ENCODE measurements around the gene MTG1.
"Not testable (repeated sequence)": the region's sequence is repeated elsewhere in the genome, so short reads cannot be mapped to it uniquely, and the experiment has no call there.

MTG1 gene

DNA sequence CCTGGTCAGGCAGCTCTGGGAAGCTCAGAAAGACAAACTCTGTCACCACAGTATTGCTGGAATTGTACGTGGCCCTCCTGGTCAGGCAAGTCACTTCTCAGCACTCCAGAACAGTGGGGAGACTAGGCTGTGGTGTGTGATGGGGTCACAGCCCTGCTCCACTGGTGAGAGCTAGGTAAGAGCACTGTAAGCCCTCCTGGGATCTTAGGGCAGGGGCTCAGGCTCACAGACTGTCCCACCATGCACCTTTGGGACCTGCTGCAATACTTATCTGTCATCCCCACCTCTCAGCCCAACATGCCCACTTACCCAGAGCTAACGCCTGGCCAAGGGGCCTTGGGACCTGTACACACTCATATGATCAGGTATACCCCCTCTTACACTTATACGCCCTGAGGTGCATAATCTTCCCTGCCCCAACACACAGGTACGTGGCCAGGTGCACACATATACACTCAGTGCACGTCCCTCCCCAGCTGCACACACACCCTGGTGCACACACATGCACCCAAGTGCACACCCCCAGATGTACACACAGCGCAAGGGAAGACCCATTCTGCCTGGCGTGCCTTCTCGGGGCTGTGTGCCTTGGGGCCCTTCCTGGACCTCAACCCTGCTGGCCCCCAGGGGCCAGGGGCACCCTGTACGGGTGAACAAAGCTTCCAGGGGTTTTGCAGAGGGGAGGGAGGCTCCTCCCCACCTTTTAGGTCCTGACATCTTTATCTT, 38.1 kb downstream of the MTG1 start:
- DNase-seq, result not testable (repeated sequence)

DNA sequence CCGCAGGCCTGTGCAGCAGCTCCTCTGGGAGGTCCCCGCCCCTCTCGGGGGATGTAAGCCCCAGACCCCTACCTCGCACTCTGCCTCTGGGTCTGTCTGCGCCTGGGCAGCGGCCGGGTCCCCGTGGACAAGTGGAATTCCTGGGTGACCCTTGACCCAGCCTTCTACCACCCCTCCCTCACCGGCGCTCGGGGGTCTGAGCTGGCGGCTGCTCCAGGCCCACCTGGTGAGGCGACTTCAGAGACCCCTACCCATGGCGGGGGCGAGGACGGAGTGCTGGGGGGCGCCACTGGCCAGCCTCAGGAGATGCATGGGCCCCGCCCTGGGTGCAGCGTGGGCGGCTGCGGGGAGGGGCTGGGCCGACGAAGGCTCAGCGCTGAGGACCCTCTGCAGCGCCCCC, 38.8 kb downstream of the MTG1 start:
- DNase-seq, result not testable (repeated sequence)

DNA sequence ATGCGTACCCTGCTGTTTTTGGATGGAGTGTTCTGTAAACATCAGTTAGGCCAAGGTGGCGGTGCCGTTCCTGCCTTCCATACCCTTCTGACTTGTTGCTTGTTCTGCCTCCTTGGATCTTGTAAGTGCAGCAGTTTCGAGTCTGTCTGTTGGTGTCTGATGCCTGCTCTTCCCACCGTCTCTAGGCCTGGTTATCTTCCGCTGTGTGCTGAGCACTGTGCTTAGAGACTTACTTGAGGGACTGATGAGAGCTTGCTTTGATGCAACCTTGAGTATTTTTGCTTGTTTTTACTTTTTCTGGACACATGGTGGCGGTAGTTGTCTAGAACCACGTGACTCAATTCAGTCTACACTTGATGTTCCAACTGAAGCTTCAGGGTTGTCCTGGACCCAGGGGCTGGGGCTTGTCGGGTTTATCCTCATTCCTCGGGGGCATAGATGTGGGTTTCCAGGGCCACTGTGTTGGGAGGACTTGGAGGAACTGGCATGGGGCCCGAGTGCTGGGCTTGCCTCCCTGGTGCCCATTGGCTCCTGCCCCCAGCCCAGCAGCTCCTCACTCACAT, 44.8 kb downstream of the MTG1 start:
- no peak for DNase-seq

DNA sequence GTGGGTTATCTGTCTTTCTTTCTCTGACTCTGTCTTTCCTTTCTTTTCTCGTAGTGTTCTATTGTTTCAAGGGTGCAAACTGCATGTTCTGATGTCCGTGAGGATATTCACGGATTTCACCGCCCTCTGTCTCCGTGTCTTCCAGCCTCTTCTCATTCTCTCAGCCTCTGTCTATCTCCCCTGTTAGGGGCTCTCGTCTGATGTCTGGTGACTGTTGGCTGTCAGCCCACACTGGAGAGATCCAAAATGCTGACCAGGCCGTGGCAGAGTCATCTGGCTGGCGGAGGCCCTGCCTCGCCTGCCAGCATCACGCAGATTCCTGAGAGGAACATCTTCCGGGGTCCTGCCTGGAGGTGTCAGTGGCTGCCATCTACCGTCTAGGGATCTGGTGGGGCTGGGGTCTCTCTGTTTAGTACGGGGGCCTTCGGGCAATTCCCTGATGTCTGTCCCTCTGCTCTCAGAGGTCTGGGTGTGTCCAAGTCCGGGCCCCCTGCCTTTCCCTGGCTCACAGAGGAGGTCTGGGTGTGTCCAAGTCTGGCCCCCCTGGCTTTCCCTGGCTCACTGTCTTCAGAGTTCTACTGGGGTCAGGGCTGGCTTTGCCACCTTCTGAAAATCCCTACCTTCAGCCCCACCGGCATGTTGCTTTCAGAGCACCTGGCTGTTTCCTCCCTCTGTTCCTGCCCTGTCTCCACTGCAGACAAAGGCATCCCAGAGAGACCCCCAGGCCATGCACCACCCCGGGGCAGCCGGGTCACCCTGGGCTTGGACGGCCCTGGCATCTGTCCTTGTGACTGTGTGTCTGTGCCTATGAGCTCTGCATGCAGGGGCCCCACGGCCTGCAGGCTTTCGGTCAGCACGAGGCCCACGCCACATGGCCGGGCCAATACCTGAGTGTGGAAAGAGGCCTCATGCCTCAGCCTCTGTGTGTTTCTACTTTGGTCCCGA, 45.8 kb downstream of the MTG1 start:
- no peak for DNase-seq

DNA sequence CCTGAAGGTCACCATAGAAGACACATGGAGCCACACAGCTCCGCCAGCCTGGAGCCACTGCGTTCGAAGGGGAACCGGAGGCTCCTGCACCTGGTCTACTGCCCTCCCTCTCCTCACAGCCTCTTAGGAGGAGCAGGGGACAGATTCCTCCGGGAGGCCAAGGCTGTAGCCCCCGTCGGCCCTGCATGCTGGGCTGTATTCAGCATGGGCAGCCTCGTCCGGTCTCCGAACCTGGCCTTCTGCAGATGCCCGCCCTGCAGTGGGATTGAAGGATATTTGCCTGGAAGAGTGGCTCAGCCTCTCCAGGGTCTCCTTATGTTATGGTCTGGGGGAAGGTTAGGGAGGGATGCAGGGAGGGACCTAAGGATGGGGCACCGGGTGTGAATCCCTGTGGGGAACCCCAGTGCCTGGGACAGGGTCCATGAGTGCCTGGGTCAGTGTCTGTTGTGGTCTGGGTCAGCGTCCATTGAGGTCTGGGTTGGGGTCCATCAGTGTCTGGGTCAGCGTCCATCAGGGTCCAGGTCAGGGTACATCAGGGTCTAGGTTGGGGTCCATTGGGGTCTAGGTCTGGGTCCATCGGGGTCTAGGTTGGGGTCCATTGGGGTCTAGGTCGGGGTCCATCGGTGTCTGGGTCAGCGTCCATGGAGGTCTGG, 46.8 kb downstream of the MTG1 start:
- no peak for DNase-seq

DNA sequence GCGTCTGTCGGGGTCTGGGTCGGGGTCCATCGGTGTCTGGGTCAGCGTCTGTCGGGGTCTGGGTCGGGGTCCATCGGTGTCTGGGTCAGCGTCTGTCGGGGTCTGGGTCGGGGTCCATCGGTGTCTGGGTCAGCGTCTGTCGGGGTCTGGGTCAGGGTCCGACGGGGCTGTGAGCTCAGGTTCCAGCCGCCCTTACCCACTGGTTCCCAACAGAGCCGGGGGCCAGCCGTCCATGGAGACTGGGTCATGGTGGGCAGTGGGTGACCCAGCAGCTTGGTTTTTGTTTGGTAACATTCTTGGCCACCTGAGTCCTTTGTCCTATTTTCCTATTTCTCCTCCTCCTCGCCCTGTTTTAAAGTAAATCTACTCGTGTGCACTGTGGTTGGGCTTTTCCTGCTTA, 47.4 kb downstream of the MTG1 start:
- not testable (repeated sequence) for DNase-seq

DNA sequence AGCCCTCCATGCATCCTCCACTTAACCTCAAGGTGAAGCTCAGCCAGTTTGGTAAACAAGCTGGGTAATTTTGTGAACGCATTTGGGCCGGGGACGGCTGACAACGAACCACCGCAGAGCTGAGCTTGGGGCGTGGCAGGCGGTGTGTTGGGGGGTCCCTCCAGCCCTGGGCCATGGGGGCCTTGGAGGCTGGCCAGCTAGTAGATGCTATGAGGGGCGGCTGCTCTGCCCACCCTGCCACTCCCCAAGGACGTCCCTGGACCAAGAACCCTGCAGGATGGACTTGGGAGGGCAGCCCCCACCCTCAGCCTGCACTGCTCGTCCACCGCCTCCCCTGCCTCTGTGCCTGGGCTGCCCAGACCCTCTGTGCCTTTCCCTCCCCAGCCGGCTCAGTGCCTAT, 47.8 kb downstream of the MTG1 start:
- DNase-seq, result no peak

DNA sequence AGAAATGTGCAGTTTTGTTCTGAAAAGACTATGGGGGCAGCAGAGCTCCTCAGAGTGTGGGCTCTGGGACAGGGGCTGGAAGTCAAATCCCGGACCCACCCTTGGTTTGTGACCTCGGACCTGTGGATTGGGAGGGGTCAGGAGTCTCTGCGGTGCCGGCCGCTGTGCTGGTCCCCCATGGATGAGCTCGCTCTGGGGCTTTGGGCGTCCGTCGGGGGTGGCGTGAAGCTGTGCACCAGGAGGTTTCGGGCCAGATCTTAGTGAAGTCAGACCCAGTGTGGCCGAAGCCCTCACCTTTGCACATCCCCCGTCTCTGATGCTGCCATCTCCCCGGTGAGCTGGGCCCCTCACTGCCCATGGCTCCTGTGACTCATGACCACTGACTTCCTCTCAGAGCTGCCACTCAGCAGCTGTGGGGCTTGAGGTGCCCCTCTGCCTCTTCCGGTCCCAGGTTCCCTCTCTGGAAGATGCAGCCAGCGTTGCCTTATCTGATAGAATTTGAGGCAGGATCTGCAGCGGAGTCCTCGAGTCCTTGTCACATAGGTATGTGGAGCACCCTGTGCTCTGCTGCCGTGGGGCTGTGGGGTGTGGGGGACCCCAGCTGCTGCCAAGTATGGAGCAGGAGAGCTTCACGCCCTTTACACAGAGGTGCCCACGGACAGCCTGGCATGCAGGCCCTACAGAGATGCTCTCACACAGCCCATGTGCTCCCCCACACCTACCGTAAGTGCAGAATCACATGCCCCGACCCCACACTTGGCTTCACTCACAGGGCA, 48.4 kb downstream of the MTG1 start:
- DNase-seq, result no peak

DNA sequence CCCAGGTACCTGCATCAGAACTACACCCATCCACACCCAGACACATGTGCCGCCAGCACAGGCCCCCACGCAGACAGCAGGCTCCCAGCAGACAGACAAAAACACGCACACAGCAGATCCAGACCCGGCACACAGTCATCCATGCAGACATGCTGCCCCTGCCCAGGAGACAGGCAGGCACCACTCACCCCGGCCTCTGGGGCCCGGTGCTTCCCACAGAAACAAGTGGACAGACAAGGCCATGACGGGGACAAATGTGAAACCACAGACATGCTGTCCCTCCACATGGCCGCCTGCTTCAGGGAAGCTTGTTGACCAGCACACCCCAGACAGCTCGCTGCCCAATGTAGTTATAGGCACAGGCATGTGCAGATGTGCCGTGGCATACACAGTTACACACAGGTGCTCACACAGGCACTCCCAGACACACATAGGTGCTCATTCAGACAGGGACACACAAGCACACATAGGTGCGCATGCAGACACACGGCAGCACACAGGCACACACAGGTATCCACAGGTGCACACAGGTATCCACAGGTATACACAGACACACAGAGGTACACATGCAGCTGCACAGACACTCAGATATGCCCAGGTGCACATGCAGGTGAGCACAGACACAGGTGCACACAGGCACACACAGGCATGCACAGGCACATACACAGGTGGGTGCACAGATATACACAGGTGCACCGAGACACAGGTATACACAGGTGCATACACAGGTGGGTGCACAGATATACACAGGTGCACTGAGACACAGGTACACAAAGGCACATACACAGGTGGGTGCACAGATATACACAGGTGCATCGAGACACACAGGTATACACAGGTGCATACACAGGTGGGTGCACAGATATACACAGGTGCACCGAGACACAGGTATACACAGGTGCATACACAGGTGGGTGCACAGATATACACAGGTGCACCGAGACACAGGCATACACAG, 49.3 kb downstream of the MTG1 start:
- no peak for DNase-seq

DNA sequence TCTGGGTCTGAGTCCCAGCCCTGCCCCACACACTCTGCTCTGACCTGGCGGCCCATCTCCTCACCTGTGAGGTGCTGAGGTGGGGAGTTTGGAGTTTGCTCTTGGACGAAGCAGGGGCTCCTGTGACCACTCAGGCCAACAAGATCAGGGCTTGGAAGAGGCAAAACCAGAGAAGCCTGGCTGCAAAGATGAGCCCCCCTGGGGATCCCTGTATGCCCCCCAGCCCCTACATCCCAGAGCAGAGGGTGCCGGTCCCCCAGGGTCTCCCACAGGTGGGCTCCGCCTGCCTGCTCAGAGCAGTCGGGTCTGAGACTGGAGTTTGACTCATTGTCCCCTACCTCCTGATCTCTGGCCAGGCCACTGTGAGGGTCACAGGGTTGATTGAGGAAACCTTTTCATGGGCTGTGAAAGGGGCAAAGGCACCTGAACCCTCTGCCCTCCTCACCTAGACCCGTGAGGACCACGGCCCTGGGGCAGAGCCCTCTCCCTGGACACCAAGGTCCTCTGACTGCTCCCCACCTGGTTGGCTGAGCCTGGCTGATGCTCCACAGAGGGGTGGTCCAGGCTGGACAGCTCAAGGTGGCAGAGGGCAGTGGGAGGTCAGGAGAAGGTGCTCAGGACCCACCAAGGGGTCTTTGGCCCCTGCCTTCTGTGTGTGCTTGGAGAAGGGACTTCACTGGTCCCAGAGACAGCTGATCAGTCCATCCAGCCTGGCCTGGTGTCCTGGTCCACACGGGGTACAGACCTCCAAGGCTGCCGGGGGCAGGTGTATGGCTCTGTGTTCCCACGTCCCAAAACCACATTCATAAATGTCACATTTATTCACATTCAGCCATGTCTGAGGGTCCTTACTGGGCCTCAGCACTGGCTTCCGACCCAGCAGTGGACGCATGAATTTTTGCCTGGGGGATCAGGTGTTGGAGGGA, 50.6 kb downstream of the MTG1 start:
- no peak for DNase-seq

DNA sequence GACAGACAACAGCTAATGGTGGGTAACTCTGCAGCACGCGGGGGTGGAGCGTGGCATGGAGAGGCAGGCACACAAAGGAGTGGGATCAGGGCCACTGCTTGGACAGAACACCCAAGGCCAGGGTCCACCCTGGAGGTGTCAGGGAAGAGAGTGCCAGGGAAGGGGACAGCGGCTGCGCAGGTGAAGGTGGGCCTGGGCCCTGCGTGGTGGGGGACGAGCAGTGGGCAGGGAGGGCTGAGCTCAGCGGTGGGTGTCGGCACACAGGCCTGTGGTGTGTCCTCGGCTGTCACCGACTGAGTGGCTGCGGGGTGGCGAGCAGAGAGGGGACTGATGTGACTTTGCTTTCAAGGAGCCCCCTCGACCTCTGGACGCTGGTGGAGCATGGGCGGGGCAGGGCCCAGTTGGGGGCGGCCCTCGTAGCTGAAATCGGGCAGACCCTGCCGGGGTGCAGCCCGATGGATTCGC, 51.3 kb downstream of the MTG1 start:
- no peak for DNase-seq

DNA sequence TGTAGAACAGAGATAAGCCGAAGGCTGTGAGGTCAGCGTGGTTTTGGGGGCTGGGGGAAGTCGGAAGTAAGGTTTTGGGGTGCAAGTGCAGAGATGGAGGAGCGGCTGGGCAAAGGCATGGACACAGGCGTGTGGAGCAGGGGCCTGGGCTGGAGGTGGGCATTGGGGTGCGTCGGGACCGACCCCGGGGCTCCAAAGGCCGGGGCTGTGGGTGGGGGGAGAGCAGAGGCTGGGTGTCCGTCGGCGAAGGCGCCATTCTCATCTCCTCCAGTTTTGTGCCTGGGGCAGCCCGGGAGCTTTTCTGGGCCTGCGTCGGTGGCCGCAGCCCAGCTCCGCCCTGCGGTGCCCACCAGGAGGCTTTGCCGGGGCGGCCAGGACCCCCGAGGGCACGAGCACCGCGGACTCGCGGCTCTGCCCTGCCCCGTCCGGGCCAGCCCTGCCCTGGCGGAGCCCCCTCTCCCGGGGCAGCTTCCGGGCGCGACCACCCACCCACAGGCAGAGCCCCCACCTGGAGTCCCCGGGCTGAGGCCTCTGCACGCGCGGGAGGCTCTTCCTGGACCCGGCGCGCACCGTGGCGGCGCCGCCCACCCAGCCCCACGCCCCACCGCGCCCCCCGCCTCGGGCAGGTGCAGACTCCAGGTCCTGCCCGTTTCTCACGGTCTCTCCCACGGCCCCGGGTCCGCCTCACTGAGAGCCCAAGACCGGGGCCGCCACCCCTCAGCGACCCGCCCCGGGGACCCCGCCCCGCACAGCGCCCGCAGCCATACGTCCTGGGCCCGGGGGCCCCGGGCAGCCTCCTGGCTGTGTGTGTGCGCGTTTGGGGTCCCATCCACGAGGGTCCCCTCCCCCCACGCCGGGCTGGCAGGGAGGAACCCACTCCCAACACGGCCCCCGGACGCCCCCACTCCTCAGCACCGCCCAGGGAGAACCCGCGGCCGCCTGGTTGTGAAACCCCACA, 52.1 kb downstream of the MTG1 start:
- no peak for DNase-seq

DNA sequence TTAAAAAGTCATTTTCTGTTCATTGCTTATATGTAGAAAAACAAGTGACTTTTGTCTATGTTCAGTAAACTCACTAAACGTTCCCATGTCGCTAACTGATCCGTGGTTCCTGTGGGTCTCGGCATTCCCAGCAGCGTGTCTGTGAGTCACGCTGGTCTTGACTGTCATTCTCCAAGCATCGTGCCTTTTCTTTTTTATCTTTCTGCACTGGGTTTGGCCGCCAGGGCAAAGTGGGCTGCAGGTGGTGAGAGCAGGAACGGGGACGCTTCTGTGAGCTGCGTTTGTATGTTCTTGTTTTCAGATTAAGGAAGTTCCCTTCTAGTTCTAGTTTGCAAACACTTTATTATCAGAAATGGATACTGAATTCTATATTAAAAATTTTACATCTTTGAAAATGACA, 53.0 kb downstream of the MTG1 start:
- no peak for DNase-seq

DNA sequence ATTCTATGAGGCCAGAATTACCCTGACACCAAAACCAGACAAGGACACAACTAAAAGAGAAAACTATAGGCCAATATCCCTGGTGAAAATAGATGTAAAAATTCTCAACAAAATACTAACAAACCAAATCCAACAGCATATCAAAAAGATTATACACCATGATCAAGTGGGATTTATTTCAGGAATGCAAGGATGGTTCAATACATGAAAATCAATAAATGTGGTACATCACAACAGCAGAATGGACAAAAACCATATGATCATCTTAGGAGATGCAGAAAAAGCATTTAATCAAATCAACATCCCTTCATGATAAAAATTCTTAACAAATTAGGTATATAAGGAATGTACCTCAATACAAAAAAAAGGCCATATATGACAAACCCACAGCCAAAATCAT, 54.2 kb downstream of the MTG1 start:
- no peak for DNase-seq

DNA sequence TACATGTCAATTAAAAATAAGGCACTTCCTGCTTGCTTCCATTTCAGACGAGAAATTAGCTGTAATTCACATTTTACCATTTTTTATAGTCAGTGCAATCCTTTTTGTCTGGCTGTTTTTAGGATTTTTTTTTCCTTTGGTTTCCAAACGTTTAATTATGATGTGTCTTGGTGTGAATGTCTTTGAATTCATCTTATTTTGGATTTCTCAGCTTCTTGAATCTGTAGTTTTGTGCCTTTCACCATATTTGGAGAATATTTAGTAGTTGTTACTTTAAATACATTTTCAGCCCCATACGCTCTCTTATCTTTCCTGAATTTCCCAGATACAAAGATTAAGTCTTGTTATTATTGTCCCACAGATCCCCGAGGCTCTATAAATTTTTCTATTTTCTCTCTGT, 57.4 kb downstream of the MTG1 start:
- no peak for DNase-seq

DNA sequence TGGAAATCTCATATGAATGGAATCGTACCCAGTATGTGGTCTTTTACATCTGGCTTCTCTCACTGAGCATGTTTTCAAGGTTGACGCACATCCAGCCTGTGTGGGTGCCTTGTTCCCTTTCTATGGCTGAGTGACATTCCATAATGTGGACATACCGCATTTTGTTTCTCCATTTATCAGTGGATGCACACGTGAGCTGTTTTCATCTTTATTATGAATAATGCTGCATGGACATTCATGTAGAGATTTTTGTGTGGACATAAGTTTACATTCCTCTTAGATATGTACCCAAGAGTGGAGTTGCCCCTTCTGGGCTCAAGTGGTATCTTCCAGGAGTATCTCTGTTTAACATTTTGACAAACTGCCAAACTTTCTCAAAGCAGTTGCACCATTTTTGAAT, 58.5 kb downstream of the MTG1 start:
- DNase-seq, result no peak

DNA sequence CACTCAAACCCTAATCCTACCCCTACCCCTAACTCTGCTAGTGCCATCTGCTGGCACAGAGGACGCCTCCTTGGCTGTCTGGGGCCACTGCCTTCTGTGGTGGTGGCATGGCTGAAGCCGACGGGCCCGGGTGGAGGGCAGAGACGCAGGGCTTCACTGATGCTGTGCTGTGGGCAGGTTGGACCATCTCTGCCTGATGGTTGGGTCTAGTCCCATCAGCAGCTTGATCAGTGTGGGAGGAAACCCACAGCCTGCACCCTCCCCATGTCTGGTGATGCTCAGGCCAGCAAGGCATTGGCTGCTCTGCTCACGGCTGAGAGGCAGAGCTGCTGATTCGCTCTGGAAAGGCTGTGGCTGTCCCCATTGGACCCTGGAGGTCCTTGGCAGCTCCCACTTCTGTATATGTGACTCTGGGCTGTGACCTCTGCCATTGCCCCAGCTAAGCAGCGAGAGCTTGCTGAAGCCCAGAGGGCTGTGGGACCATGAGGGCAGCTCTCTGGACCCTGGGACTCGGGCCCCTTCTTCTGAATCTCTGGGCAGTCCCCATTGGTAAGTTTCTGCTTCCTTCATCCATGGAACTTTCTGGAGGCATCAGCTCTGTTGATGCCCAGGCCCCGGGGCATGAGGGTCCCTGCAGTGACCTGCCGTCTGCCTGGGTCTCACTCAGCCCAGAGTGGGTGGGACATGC, 59.7 kb downstream of the MTG1 start, which contains the start of gene SCART1:
TSS of gene SCART1 (plus strand) at position 430 of the 688 bp plus-strand sequence. CDS start at position 483, 53 bp downstream.
- DNase-seq, result no peak
